Esophagus muscularis mucosa (tissue), 4 donors: Measurements from ENCODE around the gene LILRA2.

Source experiments
- CTCF ChIP-seq, 3 experiments: fragments of 200-600 bp in 2 of 3; fragments of 450-650 bp in 1 of 3; sonication (generic) in 2 of 3; IDR thresholded peaks; one replicate each; pipeline ENCODE4 v1.5.1; 2017 to 2019; ENCODE audit warnings: antibody characterized with exemption in 3 of 3, mild to moderate bottlenecking in 2 of 3, moderate library complexity in 1 of 3
- EP300 ChIP-seq: sonication (generic); formaldehyde crosslinking; IDR thresholded peaks from one replicate; pipeline ENCODE4 v1.6.1; 2017; ENCODE audit warnings: antibody characterized with exemption
- POLR2A ChIP-seq: fragments of 450-650 bp; IDR thresholded peaks from one replicate; pipeline ENCODE4 v1.6.1; 2017; ENCODE audit warnings: antibody characterized with exemption, moderate library complexity, mild to moderate bottlenecking, low read depth

DNA sequence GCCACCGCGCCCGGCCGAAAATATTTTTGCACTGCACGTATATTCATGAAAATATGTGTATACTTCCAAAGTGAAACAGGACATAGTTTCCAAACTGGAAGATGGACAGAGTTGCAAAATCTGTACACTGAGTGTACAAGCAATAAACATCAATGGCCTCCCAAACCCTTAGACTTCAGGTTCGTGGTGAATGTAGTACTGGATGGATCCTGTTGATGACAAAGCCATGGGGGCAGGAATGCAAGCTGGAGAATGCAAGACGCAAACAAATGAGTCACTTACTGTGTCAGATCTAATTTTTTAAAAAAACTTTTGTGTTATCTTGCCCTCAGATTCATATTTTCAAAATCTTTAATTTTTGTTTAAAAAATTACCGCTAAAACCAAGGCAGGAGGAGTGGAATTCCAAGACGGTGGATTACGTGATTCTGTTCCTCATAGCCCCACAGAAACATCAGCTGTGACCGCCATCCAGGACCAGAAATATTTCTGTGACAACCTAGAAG is 12.7 kb upstream of the LILRA2 start:
- no peak for TF ChIP-seq POLR2A
- no peak for TF ChIP-seq CTCF (IDR thresholded peaks at IDR 0.05)
- no peak for TF ChIP-seq EP300
